GM12891 (cell line): Measurements from ENCODE around the gene USP48.

Experiments
- POLR2A ChIP-seq: IDR thresholded peaks from 2 replicates; pipeline ENCODE4 v1.6.1; 2011; ENCODE audit warnings: low read depth, low read length, control low read depth
- POLR2AphosphoS5 ChIP-seq: IDR thresholded peaks from 2 replicates; pipeline ENCODE4 v1.6.1; 2011; ENCODE audit warnings: low read depth, low read length, control low read depth

- TF ChIP-seq POLR2A (no peak), POLR2AphosphoS5 (no peak)
Measured at GRCh38 chr1:21680918-21681317, 102.0 kb downstream of the USP48 start.
